GM23338 (cell line): Measurements from ENCODE around the gene KIFBP. TPM values are rescaled to one million over a fixed set of nuclear protein-coding genes. Genes with fewer than 3 reads are reported as not detected.

Source experiments
- ATAC-seq: fragments of 200-7000 bp; cut with Tn5 transposase; 3 replicates; pipeline ENCODE4 v1.9.1; 2020
- DNase-seq: peaks from one replicate; pipeline ENCODE4 v3.0.0-alpha.2; 2015; ENCODE audit warnings: low spot score
- H2AFZ ChIP-seq: fragments of 200-600 bp; sonication (generic); 2 replicates; pipeline ENCODE4 v1.8.0; 2016; ENCODE audit warnings: antibody characterized with exemption, mild to moderate bottlenecking, moderate library complexity
- H3F3A ChIP-seq: fragments of 200-600 bp; sonication (generic); replicated peaks from 2 replicates; pipeline ENCODE4 v1.8.0; 2017; ENCODE audit warnings: antibody characterized with exemption, mixed run types, low read depth
- H3K27ac ChIP-seq: fragments of 200-600 bp; sonication (generic); 2 replicates; pipeline ENCODE4 v1.6.1; 2016; ENCODE audit warnings: low read depth
- H3K27me3 ChIP-seq: fragments of 200-600 bp; sonication (generic); 2 replicates; pipeline ENCODE4 v1.8.0; 2016; ENCODE audit warnings: mild to moderate bottlenecking, mixed run types, moderate library complexity; ENCODE audit not compliant: insufficient read depth
- H3K36me3 ChIP-seq: fragments of 200-600 bp; sonication (generic); 2 replicates; pipeline ENCODE4 v1.8.0; 2016; ENCODE audit warnings: mild to moderate bottlenecking; ENCODE audit not compliant: insufficient read depth
- H3K4me1 ChIP-seq: fragments of 200-600 bp; sonication (generic); 2 replicates; pipeline ENCODE4 v1.8.0; 2016; ENCODE audit warnings: mild to moderate bottlenecking, moderate library complexity; ENCODE audit not compliant: insufficient read depth
- H3K4me2 ChIP-seq: fragments of 200-600 bp; sonication (generic); 2 replicates; pipeline ENCODE4 v1.7.1; 2017; ENCODE audit warnings: mixed run types
- H3K4me3 ChIP-seq: fragments of 200-600 bp; sonication (generic); 2 replicates; pipeline ENCODE4 v1.6.1; 2016; ENCODE audit warnings: mixed run types
- H3K79me2 ChIP-seq: fragments of 200-600 bp; sonication (generic); replicated peaks from 2 replicates; pipeline ENCODE4 v1.8.0; 2017; ENCODE audit warnings: mild to moderate bottlenecking; ENCODE audit not compliant: insufficient read depth
- H3K9me2 ChIP-seq: fragments of 200-600 bp; sonication (generic); 2 replicates; pipeline ENCODE4 v1.8.0; 2017; ENCODE audit not compliant: insufficient read depth
- H4K20me1 ChIP-seq: fragments of 200-600 bp; sonication (generic); replicated peaks from 2 replicates; pipeline ENCODE4 v1.8.0; 2017; ENCODE audit warnings: mild to moderate bottlenecking; ENCODE audit not compliant: insufficient read depth
- H3K27ac Mint-ChIP-seq: 2 replicates; pipeline ENCODE4 v1.8.0; 2020; ENCODE audit warnings: inconsistent platforms, mild to moderate bottlenecking, moderate library complexity, mixed read lengths
- H3K27me3 Mint-ChIP-seq: 3 replicates; pipeline ENCODE4 v1.8.0; 2022; ENCODE audit warnings: low read depth, mild to moderate bottlenecking, moderate library complexity, mixed read lengths, inconsistent platforms; ENCODE audit not compliant: insufficient read depth, poor library complexity
- H3K36me3 Mint-ChIP-seq: 3 replicates; pipeline ENCODE4 v1.8.0; 2021; ENCODE audit warnings: low read depth, mild to moderate bottlenecking, inconsistent platforms, moderate library complexity, mixed read lengths
- H3K4me1 Mint-ChIP-seq: 3 replicates; pipeline ENCODE4 v1.8.0; 2020; ENCODE audit warnings: mild to moderate bottlenecking, inconsistent platforms, mixed read lengths
- H3K4me3 Mint-ChIP-seq: 3 replicates; pipeline ENCODE4 v1.8.0; 2021; ENCODE audit warnings: moderate library complexity, mild to moderate bottlenecking, inconsistent platforms, mixed read lengths
- H3K9me3 Mint-ChIP-seq: 3 replicates; pipeline ENCODE4 v1.8.0; 2020; ENCODE audit warnings: moderate library complexity, mild to moderate bottlenecking, inconsistent platforms, mixed read lengths
- CREB1 ChIP-seq: fragments of 250-450 bp; sonication (Bioruptor Pico); IDR thresholded peaks from 2 replicates; pipeline ENCODE4 v1.5.0; 2020; ENCODE audit warnings: low read depth, mild to moderate bottlenecking, moderate library complexity
- EZH2phosphoT487 ChIP-seq: fragments of 200-600 bp; sonication (generic); IDR thresholded peaks from one replicate; pipeline ENCODE4 v1.8.1; 2018; ENCODE audit warnings: antibody characterized with exemption; ENCODE audit not compliant: unreplicated experiment
- STAT1 ChIP-seq: IDR thresholded peaks from one replicate; pipeline ENCODE4 v1.6.1; 2016; ENCODE audit warnings: antibody characterized with exemption; ENCODE audit not compliant: unreplicated experiment
- polyA plus RNA-seq: library from polyadenylated mRNA; unstranded; fragments of >200 nt; fragmentation: Nextera tagmentation; extraction: Ambion mirVana; gene quantifications from 2 replicates; pipeline ENCODE4 v1.2.1, GENCODE V29; 2016
- total RNA-seq: library from RNA; depleted of rRNA; stranded (reverse); fragments of >200 nt; shearing (Covaris generic); gene quantifications from 2 replicates; pipeline ENCODE4 v1.2.3, GENCODE V29; 2014
- TF ChIP-seq, protein P1 (sequence below): IDR thresholded peaks from 2 replicates; pipeline ENCODE4 v1.6.1; 2016; ENCODE audit warnings: antibody characterized with exemption
- TF ChIP-seq, protein P2 (sequence below): IDR thresholded peaks from one replicate; pipeline ENCODE4 v1.6.1; 2018; ENCODE audit warnings: antibody characterized with exemption; ENCODE audit not compliant: unreplicated experiment
- TF ChIP-seq, protein P3 (sequence below): fragments of 250-450 bp; sonication (Bioruptor Pico); IDR thresholded peaks from 2 replicates; pipeline ENCODE4 v1.5.0; 2020; ENCODE audit warnings: mild to moderate bottlenecking, moderate library complexity

KIFBP gene
- total and polyA plus RNA-seq, 2 experiments from 2014 or later: 24.5 to 39.8 TPM

DNA sequence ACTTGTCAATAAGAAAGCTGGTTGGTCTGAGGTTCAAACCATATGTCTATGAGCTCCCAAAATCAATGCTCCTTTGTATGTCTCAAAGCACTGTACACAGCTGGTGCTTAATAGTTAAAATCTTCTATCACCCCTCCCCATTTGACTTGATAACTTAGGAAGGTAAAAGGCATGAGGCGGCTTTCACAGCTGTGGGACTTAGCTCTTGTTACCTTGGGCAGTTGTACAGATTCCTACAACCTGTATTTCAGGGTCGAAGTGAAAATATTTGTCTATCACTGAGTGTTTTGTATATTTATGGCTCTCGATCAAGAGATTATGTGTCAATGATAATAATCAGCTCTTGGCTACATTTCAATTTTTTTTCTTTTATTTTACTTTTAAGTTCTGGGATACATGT is 992 bp upstream of the KIFBP start:
- Histone ChIP-seq H3K79me2 (peaks cover 34% of the 10 kb centered on the region), H3K27ac (0 out of 2 replicates have a peak overlapping the region, but pooled peaks have one; percentile 9), H3K27me3 (no peaks in the 10 kb centered on the region), H2AFZ (no peak overlapping the region), H3K4me1 (peaks cover 9% of the 10 kb centered on the region; the same call in 1 of the 2 replicates), H3K9me2 (no peaks in the 10 kb centered on the region), H3K4me3 (no peak overlapping the region), H3F3A (0 out of 2 replicates have a peak, but pooled peaks cover 4% of the 10 kb centered on the region), H3K36me3 (peaks cover 30% of the 10 kb centered on the region), H4K20me1 (no peaks in the 10 kb centered on the region; the same call in none of the 2 replicates), H3K4me2 (no peak overlapping the region)
- Mint-ChIP-seq H3K27ac (no peak overlapping the region), H3K4me3 (no peak overlapping the region), H3K27me3 (peaks cover 7% of the 10 kb centered on the region), H3K36me3 (peaks cover 35% of the 10 kb centered on the region), H3K4me1 (peaks cover 13% of the 10 kb centered on the region), H3K9me3 (no peaks in the 10 kb centered on the region)
- ATAC-seq (no peak), DNase-seq (no peak)
- TF ChIP-seq, protein P1, sequence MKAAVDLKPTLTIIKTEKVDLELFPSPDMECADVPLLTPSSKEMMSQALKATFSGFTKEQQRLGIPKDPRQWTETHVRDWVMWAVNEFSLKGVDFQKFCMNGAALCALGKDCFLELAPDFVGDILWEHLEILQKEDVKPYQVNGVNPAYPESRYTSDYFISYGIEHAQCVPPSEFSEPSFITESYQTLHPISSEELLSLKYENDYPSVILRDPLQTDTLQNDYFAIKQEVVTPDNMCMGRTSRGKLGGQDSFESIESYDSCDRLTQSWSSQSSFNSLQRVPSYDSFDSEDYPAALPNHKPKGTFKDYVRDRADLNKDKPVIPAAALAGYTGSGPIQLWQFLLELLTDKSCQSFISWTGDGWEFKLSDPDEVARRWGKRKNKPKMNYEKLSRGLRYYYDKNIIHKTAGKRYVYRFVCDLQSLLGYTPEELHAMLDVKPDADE: no peak
- TF ChIP-seq, protein P2, sequence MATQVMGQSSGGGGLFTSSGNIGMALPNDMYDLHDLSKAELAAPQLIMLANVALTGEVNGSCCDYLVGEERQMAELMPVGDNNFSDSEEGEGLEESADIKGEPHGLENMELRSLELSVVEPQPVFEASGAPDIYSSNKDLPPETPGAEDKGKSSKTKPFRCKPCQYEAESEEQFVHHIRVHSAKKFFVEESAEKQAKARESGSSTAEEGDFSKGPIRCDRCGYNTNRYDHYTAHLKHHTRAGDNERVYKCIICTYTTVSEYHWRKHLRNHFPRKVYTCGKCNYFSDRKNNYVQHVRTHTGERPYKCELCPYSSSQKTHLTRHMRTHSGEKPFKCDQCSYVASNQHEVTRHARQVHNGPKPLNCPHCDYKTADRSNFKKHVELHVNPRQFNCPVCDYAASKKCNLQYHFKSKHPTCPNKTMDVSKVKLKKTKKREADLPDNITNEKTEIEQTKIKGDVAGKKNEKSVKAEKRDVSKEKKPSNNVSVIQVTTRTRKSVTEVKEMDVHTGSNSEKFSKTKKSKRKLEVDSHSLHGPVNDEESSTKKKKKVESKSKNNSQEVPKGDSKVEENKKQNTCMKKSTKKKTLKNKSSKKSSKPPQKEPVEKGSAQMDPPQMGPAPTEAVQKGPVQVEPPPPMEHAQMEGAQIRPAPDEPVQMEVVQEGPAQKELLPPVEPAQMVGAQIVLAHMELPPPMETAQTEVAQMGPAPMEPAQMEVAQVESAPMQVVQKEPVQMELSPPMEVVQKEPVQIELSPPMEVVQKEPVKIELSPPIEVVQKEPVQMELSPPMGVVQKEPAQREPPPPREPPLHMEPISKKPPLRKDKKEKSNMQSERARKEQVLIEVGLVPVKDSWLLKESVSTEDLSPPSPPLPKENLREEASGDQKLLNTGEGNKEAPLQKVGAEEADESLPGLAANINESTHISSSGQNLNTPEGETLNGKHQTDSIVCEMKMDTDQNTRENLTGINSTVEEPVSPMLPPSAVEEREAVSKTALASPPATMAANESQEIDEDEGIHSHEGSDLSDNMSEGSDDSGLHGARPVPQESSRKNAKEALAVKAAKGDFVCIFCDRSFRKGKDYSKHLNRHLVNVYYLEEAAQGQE: no peak
- TF ChIP-seq EZH2phosphoT487 (no peak), CREB1 (CRISPR knock-in tag) (no peak), STAT1 (no peak)
- TF ChIP-seq, protein P3, sequence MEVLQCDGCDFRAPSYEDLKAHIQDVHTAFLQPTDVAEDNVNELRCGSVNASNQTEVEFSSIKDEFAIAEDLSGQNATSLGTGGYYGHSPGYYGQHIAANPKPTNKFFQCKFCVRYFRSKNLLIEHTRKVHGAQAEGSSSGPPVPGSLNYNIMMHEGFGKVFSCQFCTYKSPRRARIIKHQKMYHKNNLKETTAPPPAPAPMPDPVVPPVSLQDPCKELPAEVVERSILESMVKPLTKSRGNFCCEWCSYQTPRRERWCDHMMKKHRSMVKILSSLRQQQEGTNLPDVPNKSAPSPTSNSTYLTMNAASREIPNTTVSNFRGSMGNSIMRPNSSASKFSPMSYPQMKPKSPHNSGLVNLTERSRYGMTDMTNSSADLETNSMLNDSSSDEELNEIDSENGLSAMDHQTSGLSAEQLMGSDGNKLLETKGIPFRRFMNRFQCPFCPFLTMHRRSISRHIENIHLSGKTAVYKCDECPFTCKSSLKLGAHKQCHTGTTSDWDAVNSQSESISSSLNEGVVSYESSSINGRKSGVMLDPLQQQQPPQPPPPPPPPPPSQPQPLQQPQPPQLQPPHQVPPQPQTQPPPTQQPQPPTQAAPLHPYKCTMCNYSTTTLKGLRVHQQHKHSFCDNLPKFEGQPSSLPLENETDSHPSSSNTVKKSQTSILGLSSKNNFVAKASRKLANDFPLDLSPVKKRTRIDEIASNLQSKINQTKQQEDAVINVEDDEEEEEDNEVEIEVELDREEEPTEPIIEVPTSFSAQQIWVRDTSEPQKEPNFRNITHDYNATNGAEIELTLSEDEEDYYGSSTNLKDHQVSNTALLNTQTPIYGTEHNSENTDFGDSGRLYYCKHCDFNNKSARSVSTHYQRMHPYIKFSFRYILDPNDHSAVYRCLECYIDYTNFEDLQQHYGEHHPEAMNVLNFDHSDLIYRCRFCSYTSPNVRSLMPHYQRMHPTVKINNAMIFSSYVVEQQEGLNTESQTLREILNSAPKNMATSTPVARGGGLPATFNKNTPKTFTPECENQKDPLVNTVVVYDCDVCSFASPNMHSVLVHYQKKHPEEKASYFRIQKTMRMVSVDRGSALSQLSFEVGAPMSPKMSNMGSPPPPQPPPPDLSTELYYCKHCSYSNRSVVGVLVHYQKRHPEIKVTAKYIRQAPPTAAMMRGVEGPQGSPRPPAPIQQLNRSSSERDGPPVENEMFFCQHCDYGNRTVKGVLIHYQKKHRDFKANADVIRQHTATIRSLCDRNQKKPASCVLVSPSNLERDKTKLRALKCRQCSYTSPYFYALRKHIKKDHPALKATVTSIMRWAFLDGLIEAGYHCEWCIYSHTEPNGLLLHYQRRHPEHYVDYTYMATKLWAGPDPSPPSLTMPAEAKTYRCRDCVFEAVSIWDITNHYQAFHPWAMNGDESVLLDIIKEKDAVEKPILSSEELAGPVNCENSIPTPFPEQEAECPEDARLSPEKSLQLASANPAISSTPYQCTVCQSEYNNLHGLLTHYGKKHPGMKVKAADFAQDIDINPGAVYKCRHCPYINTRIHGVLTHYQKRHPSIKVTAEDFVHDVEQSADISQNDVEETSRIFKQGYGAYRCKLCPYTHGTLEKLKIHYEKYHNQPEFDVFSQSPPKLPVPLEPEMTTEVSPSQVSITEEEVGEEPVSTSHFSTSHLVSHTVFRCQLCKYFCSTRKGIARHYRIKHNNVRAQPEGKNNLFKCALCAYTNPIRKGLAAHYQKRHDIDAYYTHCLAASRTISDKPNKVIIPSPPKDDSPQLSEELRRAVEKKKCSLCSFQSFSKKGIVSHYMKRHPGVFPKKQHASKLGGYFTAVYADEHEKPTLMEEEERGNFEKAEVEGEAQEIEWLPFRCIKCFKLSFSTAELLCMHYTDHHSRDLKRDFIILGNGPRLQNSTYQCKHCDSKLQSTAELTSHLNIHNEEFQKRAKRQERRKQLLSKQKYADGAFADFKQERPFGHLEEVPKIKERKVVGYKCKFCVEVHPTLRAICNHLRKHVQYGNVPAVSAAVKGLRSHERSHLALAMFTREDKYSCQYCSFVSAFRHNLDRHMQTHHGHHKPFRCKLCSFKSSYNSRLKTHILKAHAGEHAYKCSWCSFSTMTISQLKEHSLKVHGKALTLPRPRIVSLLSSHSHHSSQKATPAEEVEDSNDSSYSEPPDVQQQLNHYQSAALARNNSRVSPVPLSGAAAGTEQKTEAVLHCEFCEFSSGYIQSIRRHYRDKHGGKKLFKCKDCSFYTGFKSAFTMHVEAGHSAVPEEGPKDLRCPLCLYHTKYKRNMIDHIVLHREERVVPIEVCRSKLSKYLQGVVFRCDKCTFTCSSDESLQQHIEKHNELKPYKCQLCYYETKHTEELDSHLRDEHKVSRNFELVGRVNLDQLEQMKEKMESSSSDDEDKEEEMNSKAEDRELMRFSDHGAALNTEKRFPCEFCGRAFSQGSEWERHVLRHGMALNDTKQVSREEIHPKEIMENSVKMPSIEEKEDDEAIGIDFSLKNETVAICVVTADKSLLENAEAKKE (CRISPR knock-in tag): no peak
